HG02642 (cell line): ENCODE data around the gene GZF1.
"Not testable (repeated sequence)": the region's sequence is repeated elsewhere in the genome, so short reads cannot be mapped to it uniquely, and the experiment has no call there.

Experiments
- ATAC-seq: cut with Tn5 transposase; IDR thresholded peaks from one replicate; pipeline ENCODE4 v1.9.1; 2021; ENCODE audit warnings: mild to moderate bottlenecking; ENCODE audit not compliant: unreplicated experiment, poor library complexity

GZF1 gene

DNA sequence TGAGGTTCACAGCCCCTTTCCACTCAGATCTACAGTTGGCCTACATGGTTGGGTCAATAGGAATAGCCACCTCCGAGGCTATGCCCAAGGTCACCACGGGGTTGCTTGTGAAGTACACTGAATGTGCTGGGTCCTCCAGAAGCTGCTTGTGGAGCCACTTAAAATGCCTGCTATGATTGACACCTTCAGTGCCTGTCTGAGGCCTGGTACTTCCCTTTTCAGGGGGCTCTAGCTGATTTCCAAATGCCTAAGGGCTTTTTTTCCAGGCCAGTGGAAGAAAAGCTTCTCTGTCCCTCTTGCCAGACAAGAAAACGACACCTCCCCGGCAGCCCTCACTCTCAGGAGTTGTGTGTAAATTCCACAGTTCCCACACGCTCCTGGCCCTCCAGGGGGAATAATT lies 17.6 kb upstream of the GZF1 start:
- no peak for ATAC-seq

GRCh38 chr20:23346002-23346401 lies 16.0 kb upstream of the GZF1 start:
- ATAC-seq, result no peak

DNA sequence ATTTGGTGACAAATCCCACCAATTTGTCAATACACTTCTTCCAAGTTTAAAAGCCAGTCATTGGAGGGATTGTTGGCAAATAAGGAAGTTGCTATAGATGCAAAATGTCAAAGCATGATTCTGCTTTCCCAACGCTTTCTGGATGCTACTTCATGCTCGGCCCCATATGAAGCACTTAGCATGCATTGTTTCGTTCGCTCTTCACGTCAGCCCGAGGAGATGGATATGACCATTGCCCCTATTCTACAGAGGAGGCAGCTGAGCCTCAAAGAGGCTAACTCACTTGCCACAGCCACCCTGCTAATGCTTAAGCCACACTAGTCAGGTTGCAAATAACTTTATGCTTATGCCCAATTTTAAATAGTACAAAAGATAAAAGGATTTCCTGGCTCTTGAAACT lies 14.2 kb upstream of the GZF1 start:
- ATAC-seq, result no peak

DNA sequence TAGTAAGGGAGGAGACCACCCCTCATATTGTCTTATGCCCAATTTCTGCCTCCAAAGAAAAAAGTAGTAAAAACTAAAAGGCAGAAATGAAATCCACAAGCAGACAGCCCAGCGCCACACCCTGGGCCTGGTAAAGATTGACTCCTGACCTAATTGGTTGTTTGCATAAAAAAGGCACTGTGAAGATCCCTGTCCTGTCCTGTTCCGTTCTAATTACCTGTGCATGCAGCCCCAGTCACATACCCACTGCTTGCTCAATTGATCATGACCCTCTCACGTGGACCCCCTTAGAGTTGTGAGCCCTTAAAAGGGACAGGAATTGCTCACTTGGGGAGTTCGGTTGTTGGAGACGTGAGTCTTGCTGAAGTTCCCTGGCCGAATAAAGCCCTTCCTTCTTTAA lies 13.5 kb upstream of the GZF1 start:
- not testable (repeated sequence) for ATAC-seq

- peak; percentile 34 for ATAC-seq
Observed at GRCh38 chr20:23349338-23350195, 12.4 kb upstream of the GZF1 start.

GRCh38 chr20:23350196-23350903 lies 11.6 kb upstream of the GZF1 start, which contains the start of gene NXT1:
Gene NXT1, plus strand, starts transcription at chr20:23350791. Its CDS starts 3,251 bp downstream, at chr20:23354042.
- peak; percentile 87 for ATAC-seq

DNA sequence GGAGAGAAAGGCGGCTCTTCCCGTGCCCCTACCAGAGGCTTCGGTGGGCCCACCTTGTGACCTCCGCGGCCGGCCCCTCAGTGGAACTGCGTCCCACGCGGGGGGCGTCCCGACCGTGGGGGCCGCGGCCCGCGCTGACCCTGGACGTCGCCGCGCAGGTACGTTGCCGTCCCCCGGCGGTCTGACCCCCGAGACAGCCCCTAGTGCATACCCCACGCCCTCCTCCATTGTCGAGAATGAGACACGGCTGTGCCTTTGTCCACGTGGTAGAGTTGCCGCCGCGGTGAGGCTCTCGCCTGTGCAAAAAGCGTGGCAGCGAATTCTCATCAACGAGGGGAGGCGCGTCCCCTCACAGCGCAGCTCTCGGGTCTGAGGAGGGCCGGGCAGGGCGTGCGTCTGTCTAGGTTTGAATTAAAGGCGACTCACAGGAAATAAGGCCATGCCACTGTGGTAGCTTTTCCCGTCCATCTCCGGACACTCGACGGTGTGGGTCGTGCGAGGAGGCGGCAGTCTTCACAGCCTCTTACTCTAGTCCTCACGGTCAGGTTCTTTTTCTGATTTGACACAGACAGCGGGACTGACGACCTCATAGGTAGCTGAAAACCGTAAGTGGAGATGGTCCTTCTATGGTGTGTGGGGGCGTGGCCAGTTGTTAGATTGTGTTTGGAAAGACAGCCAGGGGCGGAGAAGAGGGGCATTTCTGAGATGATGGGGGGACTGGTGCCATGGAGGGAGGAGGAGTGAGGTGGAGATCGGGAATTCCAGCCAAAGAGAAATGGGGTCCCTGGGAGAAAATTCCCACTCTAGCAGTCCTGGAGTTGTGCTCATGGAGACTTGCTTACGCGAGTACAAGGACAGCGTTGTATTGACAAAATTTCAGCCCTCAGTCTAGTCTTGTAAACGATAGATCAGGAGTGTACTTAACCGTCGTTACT lies 10.8 kb upstream of the GZF1 start:
- ATAC-seq, result peak; percentile 29

- no peak for ATAC-seq
Observed at GRCh38 chr20:23356203-23356602, 5.8 kb upstream of the GZF1 start.

DNA sequence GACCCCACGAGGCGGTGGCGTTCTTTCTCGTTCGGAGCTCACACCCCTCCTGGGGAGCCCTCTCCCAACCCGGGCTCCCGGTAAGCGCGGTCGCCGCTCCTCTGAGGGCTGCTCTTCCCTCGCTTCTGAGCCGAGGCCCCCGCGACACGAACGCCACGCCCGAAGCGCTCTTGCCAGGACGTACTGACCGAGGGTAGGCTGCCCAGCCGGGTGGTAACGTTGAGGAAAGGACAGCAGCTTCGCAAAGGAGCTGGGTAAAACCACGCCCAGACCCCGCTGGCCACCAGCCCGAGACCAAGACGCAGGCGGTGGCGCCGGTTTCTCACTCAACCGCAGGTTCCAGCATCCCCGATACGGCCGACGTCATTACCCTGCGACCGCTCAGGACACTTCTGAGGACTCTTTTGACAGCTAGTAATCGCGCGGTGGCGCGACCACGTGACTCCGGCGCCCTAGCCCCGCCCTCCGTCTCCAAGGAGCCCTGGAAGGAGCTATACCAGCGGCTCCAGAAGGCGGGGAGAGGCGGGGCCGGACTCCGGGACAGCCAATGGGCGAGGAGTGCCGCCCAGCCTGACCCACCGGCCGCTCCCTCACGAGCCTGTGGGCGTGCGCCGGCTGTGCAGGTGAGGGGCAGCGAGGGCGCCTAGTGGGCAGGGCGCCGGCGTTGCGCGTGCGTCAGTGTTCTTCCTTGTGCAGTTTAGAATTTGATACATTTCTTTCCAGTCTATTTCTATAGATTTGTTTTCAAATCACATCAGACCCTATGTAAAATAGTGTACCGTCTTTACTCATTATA lies 4.0 kb upstream of the GZF1 start:
- peak; percentile 76 for ATAC-seq

DNA sequence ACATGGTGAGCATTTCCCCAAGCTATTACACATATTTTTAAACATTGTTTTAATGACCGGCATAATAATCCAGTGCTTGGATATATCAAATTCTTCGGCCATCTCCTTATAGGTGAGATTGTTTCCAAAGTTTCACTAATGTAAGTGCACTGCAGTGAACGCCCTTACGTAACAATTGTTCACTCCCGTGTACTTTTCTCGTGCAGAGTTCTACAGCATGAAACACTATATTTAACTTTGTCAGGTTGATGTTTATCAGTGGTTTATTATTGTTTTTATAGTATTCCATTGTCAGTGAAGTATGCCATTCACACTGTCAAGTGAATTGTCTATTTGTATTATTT lies 3.4 kb upstream of the GZF1 start:
- no peak for ATAC-seq

GRCh38 chr20:23358923-23359593 lies 2.9 kb upstream of the GZF1 start:
- no peak for ATAC-seq

DNA sequence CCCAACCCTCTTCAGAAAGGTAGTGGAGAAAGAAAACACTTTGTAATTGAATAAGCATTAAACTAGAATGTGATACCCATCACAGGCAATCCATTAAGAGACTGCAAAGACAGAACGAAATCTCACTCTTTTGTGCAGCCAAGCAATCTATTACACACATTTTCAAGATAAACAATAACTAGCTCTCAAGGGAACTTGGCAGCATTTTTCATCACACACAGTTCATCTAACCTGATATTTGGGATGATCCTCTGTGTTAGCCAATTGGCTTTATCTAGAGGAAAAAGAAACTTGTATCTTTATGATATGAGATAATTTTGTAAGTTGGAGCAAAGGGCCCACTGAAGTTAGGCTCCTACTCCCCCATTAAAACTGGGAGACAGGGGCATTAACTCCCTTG lies 1.5 kb upstream of the GZF1 start:
- no peak for ATAC-seq

GRCh38 chr20:23361119-23361475 lies 885 bp upstream of the GZF1 start:
- no peak for ATAC-seq

DNA sequence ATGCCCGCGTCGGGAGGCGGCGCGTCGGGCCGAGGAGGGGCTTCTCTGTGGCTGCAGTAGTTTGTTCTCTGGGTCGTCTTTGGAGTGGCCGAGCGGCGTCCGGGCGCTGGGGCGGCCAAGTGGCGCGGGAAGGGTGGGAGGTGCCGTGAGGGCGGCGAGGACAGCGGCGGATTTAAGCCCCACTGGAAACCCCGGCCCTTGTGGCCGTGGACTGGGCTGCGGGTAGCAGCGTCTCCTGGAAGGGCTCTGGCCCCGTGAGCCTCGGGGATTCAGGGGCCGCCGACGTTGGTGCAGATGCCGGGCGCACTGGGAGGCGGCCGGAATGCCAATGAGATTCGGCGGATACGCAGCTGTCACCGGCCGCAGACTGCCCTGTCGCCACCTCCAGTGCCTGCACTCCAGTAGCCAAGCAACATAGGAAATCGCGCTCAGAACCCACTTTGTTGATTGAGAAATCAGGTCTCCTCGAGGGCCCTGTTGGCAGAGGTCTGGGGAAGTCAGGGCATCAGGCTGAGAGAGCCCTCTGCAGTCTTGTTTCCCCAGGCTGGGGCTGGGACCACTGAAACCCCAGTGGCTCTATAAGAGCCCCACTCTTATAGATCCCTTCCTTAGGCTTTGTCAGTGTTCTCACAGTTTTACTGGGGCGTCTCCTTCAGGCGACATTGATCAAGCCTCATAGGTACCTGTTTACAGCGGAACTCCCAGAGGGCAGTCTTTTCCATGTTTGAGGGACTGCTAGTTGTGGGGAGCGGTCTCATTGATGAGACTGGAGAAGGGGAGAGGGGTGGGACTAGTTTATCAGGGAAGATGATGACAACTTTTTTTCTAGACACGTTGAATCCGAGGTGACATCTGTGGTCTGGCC lies 642 bp downstream of the GZF1 start:
- ATAC-seq, result peak; percentile 2

DNA sequence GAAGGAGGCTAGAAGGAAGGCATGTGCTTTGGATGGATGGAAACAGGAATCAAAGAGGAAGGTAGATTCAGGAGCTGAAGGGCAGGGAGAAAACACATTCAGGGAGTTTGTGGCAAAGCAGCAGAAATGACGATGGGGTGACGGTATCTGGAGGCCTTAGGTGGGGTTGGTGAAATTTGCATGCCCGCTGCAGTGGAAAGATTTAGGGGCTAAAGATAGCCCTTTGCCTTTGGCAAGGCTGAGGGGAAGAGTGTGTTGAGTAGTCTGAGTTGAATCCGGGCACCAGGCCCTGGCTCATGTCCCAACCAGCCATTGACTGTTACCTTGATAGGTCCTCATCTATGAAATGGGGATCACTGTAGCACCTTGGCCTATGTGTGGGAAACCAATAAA lies 1.3 kb downstream of the GZF1 start:
- ATAC-seq, result no peak

DNA sequence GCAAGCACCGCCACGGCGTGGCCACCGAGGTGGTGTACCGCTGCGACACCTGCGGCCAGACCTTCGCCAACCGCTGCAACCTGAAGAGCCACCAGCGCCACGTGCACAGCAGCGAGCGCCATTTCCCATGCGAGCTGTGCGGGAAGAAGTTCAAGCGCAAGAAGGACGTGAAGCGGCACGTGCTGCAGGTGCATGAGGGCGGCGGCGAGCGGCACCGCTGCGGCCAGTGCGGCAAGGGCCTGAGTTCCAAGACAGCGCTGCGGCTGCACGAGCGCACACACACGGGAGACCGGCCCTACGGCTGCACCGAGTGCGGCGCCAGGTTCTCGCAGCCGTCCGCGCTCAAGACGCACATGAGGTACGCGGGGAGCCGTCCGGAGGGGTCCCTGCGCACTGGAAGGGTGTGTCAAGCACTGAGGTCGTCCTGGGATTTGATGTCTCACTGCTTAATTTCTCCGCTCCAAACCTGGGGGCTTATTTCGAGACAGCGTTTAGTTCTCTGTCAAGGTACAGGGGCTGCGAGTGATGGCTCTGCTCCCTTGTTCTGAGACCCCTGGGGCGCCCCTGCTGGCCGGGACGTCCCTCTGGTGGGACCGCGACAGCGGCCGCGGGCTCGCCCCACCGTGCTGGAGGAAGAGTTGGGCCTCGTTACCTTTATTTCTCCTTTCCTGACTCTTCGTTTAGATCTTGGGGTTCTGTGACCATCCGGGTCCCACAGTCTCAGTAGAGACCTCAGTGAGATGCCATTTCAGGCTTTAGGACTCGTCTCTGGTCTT lies 3.6 kb downstream of the GZF1 start:
- ATAC-seq, result no peak

DNA sequence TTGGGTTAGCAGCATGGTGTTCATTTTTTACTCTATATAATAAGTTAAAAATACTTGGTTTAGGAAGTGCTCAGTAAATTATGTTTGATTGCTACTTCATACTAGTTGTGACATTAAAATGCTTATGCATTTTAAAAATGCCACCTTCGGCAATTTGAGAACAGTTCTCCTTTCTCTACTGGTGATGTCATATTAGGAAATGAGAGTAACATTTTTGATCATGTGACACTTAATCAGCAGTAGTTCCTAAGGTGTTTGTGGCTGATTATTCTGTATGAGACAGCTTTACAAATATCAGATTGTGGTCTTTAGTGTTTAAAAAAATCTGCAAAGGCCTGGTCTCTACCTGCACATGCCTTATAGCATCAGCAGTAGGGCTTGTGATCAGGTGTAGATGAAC lies 4.4 kb downstream of the GZF1 start:
- no peak for ATAC-seq

GRCh38 chr20:23367770-23368169 lies 5.8 kb downstream of the GZF1 start:
- ATAC-seq, result no peak
